HL-60/S4 treated with retinoic acid at 250 ng/mL for 4 days and 3 days (cell line): Measurements from ENCODE around the gene TLCD1.
"Not testable (repeated sequence)": the region's sequence is repeated elsewhere in the genome, so short reads cannot be mapped to it uniquely, and the experiment has no call there.

ENCODE experiments used
- in situ Hi-C: fragments of 300-500 bp; cut with MboI; formaldehyde crosslinking; loops from 2 replicates; pipeline ENCODE4 v1.7.0; 2022; ENCODE audit warnings: low sequenced_read_pairs

The TLCD1 gene

GRCh38 chr17:28735242-28735722 lies 9.2 kb upstream of the TLCD1 start:
- in situ Hi-C loops: loop anchor here (25.0 kb wide), 1 partner anchor 377 kb away; no protein-coding TSS in a partner anchor

- in situ Hi-C loops: loop anchor here (25.0 kb wide), 1 partner anchor 378 kb away; no protein-coding TSS in a partner anchor
Observed at GRCh38 chr17:28734712-28735241, 8.7 kb upstream of the TLCD1 start.

- in situ Hi-C loops: loop anchor here (25.0 kb wide), 1 partner anchor 379 kb away; no protein-coding TSS in a partner anchor
Observed at GRCh38 chr17:28733346-28733745, 7.3 kb upstream of the TLCD1 start.

- in situ Hi-C loops: loop anchor here (25.0 kb wide), 1 partner anchor 382 kb away; no protein-coding TSS in a partner anchor
Observed at GRCh38 chr17:28729950-28730330, 3.9 kb upstream of the TLCD1 start.

- in situ Hi-C loops: loop anchor here (25.0 kb wide), 1 partner anchor 384 kb away; no protein-coding TSS in a partner anchor
Observed at GRCh38 chr17:28728364-28729200, 2.5 kb upstream of the TLCD1 start, which contains the start of gene NEK8. NEK8 (plus strand) TSS chr17:28728788; CDS start chr17:28728814, 26 bp downstream.

GRCh38 chr17:28726627-28727491 lies 826 bp upstream of the TLCD1 start:
- in situ Hi-C loops: loop anchor here (25.0 kb wide), 1 partner anchor 385 kb away; no protein-coding TSS in a partner anchor

GRCh38 chr17:28725660-28726225 lies 290 bp downstream of the TLCD1 start:
- in situ Hi-C loops: loop anchor here (25.0 kb wide), 1 partner anchor 387 kb away; no protein-coding TSS in a partner anchor

GRCh38 chr17:28725166-28725659 lies 820 bp downstream of the TLCD1 start:
- in situ Hi-C loops: loop anchor here (25.0 kb wide), 1 partner anchor 387 kb away; no protein-coding TSS in a partner anchor

- in situ Hi-C loops: loop anchor here (25.0 kb wide), 1 partner anchor 388 kb away; no protein-coding TSS in a partner anchor
Observed at GRCh38 chr17:28724500-28725165, 1.4 kb downstream of the TLCD1 start.

GRCh38 chr17:28723836-28724499 lies 2.1 kb downstream of the TLCD1 start:
- in situ Hi-C loops: not testable (repeated sequence)

- in situ Hi-C loops: no loop called here
Observed at GRCh38 chr17:28723159-28723835, 2.7 kb downstream of the TLCD1 start.

GRCh38 chr17:28722417-28723158 lies 3.4 kb downstream of the TLCD1 start:
- in situ Hi-C loops: no loop called here

GRCh38 chr17:28720997-28721329 lies 5.1 kb downstream of the TLCD1 start:
- in situ Hi-C loops: not testable (repeated sequence)

GRCh38 chr17:28720247-28720996 lies 5.6 kb downstream of the TLCD1 start:
- in situ Hi-C loops: no loop called here

GRCh38 chr17:28719021-28719433 lies 7.0 kb downstream of the TLCD1 start:
- in situ Hi-C loops: no loop called here

GRCh38 chr17:28718333-28719020 lies 7.6 kb downstream of the TLCD1 start:
- in situ Hi-C loops: no loop called here
